GM21381 (cell line): Measurements from ENCODE around the gene JPH4.

Experiments used
- ATAC-seq: cut with Tn5 transposase; IDR thresholded peaks from one replicate; pipeline ENCODE4 v1.9.1; 2021; ENCODE audit warnings: mild to moderate bottlenecking, moderate library complexity; ENCODE audit not compliant: unreplicated experiment

JPH4 gene

GRCh38 chr14:23565626-23566025 is 13.0 kb downstream of the JPH4 start:
- ATAC-seq, result no peak

GRCh38 chr14:23564876-23565275 is 13.7 kb downstream of the JPH4 start:
- no peak for ATAC-seq

DNA sequence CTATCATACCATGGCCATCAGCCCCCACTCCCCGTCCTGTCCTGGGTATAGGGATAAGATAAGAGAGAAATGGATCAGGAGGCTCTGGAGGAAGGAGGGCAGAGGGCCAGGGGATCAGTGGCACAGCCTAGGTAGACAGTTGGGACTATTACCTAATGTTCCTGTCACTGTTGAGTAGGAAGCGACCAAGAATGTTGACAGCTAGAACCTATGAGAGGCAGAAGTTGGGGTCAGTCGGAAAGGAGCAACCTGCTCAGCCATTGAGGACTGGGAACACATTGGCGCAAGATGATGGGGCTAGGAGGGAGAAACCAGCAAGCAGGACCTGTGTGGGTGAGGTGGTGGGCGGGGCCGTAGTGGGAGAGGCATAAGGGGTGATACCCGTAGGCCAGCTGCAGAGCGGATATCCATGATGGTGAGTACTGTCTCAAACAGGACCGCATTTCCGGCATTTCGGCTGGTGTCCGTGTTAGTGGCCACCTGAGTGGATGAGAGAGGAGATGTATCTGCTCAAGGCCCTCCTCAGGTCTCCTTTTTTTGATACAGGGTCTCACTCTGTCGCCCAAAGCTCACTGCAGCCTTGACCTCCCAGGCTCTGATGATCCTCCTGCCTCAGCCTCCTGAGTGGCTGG is 14.3 kb downstream of the JPH4 start:
- ATAC-seq, result no peak

DNA sequence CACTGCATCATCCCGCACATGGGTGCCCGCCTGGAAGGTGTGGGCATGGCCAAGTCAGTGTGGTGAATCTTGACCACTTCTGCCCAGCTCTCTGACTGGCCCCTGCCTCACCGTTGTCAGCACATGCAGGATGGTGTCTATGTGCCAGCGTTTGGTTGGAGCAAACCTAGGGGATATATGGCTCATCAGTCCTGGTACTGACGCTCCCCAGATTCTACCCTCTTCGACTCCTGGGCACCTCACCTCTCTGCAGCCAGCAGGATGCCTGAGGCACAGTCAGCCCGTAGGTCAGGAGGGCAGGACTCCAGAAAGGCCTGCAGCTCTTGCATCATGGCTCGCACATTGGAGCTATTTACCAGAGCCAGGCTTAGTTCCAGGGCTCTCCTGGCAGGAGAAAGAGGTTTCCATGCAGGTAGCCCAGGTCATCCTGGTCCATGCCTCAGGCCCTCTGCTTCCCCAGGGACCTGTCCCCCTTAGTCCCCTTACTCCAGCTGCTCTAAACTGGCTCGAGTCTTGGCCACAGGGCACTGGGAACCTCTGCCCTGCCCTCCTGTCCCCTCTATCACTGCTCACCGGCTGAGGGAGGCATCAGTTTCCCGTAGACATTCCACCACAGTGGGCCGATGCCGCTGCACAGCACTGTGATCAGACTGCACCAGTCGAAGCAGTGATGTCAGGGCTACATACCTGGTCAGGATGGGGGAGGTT is 15.0 kb downstream of the JPH4 start:
- ATAC-seq, result no peak

DNA sequence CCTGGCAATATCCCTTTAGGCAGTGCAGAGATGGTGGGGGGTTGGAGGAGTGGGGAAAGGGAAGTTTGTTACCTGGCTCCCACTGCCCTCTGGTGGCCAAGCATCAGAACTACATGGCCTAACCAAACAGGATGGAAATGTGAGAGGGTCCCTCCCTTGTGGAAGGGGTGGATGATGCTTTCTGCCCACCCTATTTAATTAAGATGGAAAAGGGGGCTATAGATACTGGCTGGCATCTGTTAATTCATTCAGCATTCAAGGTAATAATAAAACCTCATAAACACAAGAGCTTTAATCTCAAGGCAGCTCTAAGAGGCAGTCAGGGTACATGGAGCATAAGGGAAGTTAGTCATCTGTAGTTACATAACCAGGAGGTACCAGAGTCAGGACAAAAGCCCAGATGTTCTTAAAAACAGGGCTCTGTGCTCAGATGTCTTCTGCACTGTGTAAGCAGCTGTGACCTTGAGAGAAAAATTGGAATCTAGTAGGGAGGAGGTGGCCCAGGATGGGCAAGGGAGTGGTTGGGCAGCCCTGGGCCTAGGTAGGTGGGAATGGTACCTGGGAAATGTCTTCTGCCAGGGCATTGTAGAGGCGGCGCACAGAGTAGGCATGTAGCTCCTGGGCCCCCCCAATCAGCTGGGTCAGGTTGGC is 15.6 kb downstream of the JPH4 start:
- no peak for ATAC-seq

DNA sequence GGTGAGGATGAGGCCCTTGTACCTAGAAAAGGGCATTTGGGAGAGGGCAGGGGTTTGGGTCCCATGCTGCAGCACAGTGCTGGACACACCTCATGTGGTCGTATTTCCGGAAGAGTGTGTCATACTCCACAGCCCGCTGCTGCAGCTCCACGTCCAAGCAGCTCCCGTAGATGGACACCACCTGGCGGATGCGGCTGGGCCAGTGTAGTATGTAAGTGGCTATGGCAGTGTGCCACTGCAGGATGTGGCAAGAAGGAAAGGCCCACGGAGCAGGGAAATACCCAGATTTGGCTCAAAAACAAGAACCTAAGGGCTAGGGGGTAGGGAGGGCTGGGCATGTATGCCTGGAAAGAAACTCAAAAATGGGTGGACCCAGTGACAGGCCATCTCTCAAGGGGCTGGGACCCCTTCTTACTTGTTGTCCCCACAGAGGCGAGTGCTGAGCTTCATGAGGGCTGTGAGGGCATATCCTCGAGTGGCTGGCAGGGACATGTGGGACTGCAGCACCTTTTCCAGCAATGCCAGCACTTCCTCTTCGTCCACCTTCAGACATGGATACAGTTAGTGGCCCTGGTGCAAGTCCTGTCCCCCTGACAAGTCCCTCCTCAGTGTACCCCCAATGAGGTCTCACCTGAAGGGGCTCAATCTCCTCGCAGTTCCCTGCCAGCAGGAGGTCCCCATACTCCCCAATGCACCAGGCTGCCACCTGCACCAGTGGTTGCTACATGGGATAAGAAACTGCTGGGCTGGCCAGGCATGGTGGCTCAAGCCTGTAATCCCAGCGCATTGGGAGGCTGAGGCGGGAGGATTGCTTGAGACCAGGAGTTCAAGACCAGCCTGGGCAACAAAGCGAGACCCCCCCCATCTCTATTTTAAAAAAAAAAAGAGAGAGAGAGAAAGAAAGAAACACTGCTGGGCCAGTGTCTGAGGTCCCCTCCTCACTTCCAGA is 16.4 kb downstream of the JPH4 start:
- ATAC-seq, result no peak

DNA sequence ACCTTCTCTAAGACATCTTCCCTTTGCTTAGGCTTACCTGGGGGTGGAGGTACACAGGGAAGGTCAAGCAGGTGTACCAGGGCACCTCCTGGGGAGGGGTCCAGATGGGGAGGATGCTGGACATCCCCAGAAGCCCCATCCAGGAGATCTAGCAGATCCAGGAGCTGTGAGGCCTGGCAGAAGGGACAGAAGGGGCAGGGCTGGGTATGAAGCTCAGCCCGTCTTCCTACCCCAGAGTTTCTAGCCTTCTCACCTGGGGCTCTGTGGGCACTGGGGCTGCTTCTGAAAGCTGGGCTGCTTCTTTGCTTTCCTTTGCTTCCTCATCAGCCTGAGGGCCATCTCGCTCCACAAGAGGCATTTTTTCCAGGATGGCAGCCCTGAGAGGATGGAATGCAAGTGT is 17.3 kb downstream of the JPH4 start:
- ATAC-seq, result no peak

DNA sequence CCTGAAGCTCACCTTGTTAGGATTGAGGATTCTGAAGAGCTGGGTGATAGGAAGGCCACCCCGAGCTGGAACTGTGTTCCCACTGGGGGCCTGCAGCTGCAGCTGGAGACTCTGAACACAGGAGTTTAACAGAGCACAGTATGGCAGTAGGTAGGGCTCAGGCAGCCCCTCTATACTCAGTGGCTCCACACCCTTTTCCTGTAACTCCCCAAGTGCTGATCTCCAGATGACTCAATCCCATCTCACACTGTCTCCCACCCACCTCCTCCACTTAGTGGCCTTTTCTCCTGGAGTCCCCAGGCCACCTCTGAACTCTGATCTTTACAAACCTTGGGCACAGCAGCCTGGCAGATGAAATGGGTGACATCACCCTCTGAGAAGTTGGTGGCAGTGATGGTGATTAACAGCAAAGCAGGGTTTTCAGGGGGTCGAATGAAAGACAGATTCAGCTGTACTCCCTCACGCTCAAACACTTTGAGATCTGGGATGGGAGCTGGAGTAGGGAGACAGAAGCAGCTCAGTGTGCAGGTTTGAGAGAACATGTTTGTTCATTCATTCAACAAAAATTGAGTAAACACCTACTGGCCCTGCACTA is 18.6 kb downstream of the JPH4 start:
- ATAC-seq, result no peak

- no peak for ATAC-seq
These were observed 19.3 kb downstream of the JPH4 start for GRCh38 chr14:23559010-23559925.

DNA sequence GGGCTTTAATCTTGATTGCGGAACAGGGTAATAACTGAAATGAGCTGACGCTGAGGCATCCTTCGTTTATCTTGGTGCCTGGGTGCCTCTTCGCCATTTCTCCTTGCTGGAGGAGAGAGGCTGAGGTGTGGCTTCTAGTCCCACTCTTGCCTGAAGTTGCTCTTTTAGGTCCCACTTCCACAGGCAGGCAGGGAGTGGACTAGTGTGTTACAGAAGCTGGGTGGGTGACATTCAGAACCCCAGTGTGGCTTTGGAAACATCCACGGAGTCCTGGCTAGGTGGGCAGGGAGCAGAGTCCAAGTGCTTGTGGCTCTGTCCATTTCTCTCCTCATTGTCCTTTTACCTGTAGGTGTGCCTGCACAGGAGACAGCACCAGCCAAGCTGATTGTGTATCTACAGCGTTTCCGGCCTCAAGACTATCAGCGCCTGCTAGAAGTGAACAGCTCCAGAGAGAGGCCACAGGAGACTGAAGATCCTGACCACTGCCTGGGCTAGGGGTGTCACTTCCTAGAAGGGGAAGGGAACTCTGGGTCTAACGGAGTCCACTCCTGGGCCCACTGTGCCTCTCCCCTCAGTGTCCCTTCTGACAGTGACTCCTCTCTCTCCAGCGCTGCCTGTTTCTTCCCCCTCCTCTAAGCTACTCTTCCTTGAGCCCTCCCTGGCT is 20.1 kb downstream of the JPH4 start:
- ATAC-seq, result no peak

DNA sequence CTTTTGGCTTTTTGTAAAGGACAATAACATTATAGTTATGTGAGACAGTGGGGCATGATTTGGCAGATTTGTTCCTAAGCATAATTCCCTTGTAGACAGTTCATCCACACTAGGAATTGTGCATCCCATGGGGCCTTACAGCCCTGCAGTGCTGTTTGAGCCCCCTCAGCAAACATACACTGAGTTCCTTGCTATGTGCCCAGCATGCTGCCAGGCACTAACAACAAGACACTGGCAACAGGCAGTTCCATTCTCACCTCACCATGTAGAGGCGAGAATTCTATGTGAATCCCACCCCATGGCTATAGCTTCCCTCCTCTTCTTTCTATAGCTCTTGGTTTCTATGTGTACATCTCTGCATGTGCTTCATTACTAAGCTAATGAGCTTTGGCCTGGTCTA is 20.6 kb downstream of the JPH4 start:
- ATAC-seq, result no peak

- no peak for ATAC-seq
These were observed 21.1 kb downstream of the JPH4 start for GRCh38 chr14:23557521-23557920.

GRCh38 chr14:23556700-23557440 is 21.7 kb downstream of the JPH4 start:
- ATAC-seq, result no peak

DNA sequence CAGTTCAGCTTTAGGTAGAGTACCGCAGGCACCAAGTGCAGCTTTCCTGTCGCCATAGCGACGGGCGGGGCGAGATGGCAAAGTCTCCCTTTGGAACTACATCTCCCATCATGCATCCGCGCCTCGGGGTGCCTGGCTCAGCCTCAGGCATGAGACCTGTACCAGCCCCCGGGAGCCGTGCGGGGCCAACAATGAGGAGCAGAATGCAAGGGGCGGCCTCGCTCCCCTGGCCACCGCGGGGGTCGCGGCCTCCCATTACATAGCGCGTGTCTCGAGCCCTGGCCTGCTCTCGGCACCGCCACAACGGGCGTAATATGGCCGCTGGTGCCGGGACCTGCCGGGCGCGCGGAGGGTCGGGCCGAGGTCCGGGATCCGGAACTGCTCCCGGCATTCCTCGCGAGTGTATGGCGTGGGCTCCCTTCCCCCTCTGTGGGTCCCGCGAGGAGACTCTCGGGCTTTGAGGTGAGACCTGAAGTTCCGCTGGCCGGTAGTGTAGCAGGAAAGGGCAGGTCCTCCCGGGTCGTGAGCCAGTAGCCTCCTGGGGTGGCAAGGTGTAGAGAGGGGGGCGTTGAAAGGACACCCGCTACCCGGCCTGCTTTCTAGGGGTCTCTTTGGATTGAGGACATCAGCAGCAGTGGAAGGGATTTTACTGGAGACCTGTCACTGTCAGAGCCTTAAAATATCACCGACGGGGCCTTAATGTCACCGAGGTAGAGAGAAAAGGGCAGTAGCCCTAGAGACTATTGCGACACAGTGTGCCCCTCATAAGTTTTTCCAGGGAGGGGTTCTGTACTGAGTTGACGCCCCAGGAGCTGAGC is 22.5 kb downstream of the JPH4 start, which contains the start of gene THTPA:
THTPA (plus strand) TSS at position 390 of the 818 bp plus-strand sequence. CDS start 487 bp downstream, outside the sequence.
- peak; percentile 79 for ATAC-seq

DNA sequence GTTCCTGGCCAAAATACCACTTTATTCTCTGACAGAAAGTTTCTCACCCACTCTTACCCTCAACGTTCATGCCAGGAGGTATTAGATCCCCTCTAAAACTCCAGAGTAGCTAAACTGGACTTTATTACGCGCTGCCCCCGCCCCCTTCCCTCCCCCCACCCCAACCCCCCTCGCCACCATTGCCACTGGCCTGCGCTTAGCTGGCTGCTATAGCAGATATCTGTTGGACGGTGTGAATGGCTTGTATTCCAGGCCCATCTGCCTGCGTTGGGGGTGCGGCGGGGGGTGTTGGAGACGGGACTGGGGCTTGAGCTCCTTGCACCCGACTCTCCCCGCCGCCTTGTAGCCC is 23.1 kb downstream of the JPH4 start:
- no peak for ATAC-seq

DNA sequence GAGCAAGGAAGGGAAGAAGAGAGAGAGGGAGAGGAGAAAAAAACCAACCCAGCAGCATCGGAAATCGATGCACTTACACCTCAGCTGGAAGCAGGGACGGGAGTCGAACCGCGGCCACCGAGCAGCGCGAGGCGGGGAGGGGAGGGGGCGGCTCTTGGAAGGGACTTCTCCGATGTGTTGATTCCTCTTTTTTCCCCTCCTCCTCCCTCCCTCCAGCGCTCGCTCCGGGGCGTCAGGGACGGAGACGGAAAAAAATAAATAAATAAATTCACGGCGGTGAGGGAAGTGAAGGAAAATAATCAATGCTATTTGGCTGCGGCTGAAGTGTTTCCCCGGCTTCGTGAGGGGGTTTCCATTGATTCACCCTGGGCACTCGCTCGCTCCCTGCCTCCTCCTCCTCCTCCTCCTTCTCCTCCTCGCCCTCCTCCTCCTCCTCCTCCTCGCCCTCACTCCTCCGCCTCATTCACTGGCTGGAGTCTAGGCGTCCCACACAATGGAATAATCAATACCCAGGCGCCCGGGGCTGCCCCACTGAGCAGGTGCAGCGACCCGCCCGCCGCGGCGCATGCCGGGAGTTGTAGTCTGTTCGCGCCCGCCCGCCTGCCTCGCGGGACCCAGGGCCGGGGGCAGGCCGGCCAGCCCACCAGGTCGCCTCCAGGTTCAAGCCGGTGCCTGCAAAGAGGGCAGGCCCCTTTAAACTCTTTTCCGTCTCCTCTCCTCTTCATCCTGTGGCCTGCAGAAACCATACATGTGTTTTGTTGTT is 27.1 kb downstream of the JPH4 start, which contains the start of gene ZFHX2:
ZFHX2 (minus strand) TSS at position 500 of the 763 bp plus-strand sequence. CDS start 16,440 bp downstream, outside the sequence.
- peak; percentile 48 for ATAC-seq

DNA sequence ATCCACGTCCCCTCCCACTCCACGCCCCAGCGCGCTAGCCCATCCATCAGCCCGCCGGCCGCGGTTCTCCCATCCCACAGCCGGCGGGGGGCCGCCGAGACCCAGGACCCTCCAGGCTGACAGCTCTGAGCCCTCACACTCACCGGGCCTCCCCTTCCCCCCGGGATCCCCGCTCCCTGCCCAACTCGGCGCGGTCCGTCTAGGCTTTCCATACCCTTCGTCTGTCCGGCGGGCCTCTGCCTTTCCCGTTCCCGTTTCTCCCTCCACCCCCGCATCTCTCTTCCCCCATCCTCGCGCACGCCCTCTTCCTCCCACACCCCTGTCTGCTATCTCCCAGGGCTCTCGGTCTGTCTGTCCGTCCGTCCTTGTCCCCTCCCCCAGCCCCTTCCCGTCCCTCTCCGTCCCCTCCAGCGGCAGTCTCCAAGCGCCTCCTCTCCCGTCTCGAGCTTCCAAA is 27.8 kb downstream of the JPH4 start:
- no peak for ATAC-seq
